ENCODE results near the gene SPI1.

SPI1 gene

DNA sequence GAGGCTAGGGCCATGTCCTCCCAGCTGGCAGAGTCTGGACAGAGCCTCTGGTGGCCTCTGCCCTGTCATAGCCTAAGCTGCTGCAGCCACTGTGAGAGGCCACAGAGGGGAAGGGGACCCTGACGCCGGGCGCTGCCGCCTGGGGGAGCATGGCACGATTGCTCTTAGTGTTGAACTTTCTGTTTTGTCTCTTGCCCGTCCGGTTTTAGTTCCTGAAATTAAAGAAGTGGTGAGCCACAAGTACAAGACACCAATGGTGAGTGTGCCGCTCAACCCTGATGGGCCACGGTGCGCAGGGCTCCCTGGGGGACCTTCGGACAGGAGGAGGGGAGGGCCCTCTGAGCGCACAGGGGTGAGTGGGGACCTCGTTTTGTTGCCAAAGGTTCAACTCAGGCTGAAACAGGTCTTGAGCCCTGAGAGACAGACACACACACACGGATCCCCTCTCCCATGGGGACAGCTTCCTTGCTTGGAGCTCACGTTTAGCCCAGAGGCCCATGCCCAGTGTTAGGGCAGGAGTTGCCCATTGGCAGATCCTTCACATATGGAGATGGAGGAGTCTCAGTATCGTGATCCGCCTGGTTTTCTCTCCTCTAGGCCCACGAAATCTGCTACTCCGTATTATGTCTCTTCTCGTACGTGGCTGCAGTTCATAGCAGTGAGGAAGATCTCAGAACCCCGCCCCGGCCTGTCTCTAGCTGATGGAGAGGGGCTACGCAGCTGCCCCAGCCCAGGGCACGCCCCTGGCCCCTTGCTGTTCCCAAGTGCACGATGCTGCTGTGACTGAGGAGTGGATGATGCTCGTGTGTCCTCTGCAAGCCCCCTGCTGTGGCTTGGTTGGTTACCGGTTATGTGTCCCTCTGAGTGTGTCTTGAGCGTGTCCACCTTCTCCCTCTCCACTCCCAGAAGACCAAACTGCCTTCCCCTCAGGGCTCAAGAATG is 49.6 kb downstream of the SPI1 start:
- no peaks in the 10 kb centered on the region for H3K27me3 ChIP-seq
- peaks cover 0 to 17% (median 0%) of the 10 kb centered on the region in 3 donors for H3K36me3 ChIP-seq
- no peaks in the 10 kb centered on the region for H3K9me3 ChIP-seq
- TF ChIP-seq, protein P1, sequence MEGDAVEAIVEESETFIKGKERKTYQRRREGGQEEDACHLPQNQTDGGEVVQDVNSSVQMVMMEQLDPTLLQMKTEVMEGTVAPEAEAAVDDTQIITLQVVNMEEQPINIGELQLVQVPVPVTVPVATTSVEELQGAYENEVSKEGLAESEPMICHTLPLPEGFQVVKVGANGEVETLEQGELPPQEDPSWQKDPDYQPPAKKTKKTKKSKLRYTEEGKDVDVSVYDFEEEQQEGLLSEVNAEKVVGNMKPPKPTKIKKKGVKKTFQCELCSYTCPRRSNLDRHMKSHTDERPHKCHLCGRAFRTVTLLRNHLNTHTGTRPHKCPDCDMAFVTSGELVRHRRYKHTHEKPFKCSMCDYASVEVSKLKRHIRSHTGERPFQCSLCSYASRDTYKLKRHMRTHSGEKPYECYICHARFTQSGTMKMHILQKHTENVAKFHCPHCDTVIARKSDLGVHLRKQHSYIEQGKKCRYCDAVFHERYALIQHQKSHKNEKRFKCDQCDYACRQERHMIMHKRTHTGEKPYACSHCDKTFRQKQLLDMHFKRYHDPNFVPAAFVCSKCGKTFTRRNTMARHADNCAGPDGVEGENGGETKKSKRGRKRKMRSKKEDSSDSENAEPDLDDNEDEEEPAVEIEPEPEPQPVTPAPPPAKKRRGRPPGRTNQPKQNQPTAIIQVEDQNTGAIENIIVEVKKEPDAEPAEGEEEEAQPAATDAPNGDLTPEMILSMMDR (IDR thresholded peaks at IDR 0.05), result no peak
- no peak for DNase-seq
- H3K4me3 ChIP-seq, result no peak overlapping the region
- intact Hi-C loops (cut with DNase I; ENCODE audit: low total_unique reads), result no loop called here
- H3K4me1 ChIP-seq, result peaks cover 0 to 6% (median 0%) of the 10 kb centered on the region in 4 donors
- H3K27ac ChIP-seq, result no peak overlapping the region

DNA sequence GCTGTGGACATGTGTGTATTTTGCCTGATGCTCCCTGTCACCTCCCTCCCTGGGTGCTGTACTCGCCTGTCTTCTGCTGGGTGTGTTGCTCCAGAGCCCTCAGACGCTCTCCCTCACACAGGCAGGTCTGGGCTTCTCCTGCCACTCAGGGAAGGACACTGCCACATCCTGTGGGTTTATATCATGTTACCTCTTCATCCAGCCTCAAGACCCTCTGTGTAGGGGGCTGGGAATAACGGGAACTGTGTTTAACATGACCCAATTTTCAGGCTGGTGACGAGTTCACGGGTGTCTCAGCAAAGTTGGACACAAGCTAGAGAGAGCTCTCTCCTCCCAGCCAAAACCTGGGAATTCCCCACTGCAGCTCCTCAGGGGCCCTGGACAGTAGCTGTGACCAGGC is 50.4 kb downstream of the SPI1 start:
- TF ChIP-seq, protein P1 (IDR thresholded peaks at IDR 0.05), result no peak
- intact Hi-C loops (cut with DNase I; ENCODE audit: low total_unique reads), result no loop called here
- Histone ChIP-seq H3K4me3 (no peak overlapping the region), H3K9me3 (no peaks in the 10 kb centered on the region), H3K4me1 (peaks cover 0 to 6% (median 0%) of the 10 kb centered on the region in 4 donors), H3K27me3 (no peaks in the 10 kb centered on the region), H3K36me3 (peaks cover 0 to 17% (median 0%) of the 10 kb centered on the region in 3 donors), H3K27ac (no peak overlapping the region)
- no peak for DNase-seq

DNA sequence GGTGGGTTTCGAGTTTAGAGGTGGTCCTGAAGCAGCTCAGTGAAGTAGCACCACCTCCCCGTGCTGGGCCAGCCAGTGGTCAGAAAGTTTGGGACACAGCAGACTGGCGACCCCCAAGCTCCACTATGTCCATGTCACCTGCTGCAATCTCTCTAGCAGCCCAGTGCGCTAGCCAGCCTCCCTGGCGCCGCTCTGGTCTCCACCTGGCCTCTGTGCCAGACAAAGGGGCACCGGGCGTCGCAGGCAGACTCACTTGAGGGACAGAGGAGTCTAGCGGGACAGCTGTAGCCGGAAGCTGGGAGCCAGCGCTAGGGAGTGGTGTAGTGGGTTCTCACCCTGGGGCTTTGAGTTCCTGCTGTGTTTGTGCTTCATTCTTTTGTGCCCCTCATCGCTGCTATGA is 51.3 kb downstream of the SPI1 start:
- Histone ChIP-seq H3K4me1 (peaks cover 0 to 6% (median 0%) of the 10 kb centered on the region in 4 donors), H3K36me3 (peaks cover 0 to 21% (median 3%) of the 10 kb centered on the region in 3 donors), H3K27ac (no peak overlapping the region), H3K4me3 (no peak overlapping the region), H3K9me3 (no peaks in the 10 kb centered on the region), H3K27me3 (no peaks in the 10 kb centered on the region)
- intact Hi-C loops (cut with DNase I; ENCODE audit: low total_unique reads), result no loop called here
- TF ChIP-seq, protein P1 (IDR thresholded peaks at IDR 0.05), result no peak
- DNase-seq, result no peak

DNA sequence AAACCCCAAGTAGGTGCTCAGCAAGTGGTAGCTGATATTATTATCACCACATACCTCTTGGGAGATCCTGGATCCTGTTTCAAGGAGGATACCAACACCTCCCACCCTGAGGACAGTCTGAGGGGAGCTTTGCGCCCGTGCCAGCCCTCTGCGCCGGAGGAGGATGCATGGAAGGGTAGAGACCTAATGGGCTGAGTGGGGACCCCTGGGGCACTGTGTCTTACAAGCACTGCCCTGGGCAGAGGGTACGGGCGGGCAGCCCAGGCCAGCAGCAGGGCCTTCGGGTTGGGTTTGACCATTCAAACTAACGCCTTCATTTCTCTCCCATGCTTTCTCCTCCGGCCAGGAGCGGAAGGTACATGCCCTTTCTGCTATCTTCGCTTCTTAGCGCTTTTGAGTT is 52.1 kb downstream of the SPI1 start:
- DNase-seq, result no peak
- peaks cover 0 to 26% (median 12%) of the 10 kb centered on the region in 3 donors for H3K36me3 ChIP-seq

DNA sequence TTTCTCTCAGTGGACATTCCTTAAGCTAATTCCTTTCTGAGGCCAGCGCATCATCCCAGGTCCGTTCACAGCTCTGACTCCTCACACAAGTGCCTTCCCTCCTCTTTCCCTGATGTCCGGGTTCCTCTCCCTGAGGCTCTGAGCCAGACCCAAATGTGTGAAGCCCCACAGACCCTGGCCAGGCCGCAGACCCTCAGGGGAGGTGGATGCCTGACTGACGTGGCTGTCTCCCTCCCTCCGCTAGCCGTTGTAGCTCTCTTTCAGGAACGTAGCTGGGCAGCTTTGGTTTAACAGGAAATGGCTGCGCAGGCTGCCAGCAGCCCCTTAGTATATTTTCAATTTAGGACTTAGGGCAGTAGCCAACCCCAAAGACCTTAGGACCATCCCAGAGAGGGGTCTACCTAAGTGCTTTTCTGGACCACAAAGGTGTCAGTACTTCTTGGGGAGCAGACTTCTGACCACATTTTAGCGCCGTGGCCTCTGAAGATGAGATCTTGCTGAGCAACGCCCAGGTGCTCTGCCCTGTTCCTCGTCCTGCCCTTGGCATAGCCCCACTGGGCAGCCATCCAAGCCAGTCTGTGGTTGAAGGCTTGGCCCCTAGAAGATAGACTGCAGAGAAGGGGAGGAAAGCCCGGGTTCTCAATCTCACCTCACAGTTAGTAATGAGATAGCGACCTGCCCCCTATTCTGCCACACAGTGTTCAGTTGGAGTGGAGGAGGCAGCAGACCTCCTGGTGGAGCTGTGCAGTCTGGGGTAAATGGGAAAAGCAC is 52.9 kb downstream of the SPI1 start:
- peak in 1 of 2 donors; percentile 59 for DNase-seq
- TF ChIP-seq, protein P1 (IDR thresholded peaks at IDR 0.05), result no peak
- Histone ChIP-seq H3K4me3 (no peak overlapping the region), H3K36me3 (peaks cover 0 to 26% (median 14%) of the 10 kb centered on the region in 3 donors), H3K27me3 (no peaks in the 10 kb centered on the region), H3K9me3 (no peaks in the 10 kb centered on the region), H3K4me1 (peaks cover 0 to 6% (median 0%) of the 10 kb centered on the region in 4 donors), H3K27ac (no peak overlapping the region)
- intact Hi-C loops (cut with DNase I; ENCODE audit: low total_unique reads), result no loop called here

More for the DNA sequence above, 52.1 kb downstream of the SPI1 start:
- TF ChIP-seq, protein P1 (IDR thresholded peaks at IDR 0.05), result no peak
- Histone ChIP-seq H3K27me3 (no peaks in the 10 kb centered on the region), H3K4me1 (peaks cover 0 to 6% (median 0%) of the 10 kb centered on the region in 4 donors), H3K4me3 (no peak overlapping the region), H3K9me3 (no peaks in the 10 kb centered on the region), H3K27ac (no peak overlapping the region)
- intact Hi-C loops (cut with DNase I; ENCODE audit: low total_unique reads), result no loop called here

Measured in tibial artery (tissue), 4 donors.